ENCODE measurements around the gene NFASC. TPM values are rescaled to one million over a fixed set of nuclear protein-coding genes. Genes with fewer than 3 reads are reported as not detected.

NFASC gene
- total RNA-seq, 2 donors from 2014 or later: 0.27 TPM; not detected in 1

GRCh38 chr1:204992201-204992997 is 121.7 kb downstream of the NFASC start:
- ATAC-seq (peak; percentile 55), DNase-seq (no peak)
- no peak overlapping the region for H3K4me3 Mint-ChIP-seq
- H3K27ac Mint-ChIP-seq: no peak overlapping the region
- H3K27me3 Mint-ChIP-seq: peaks cover 51% of the 10 kb centered on the region
- no peaks in the 10 kb centered on the region for H3K9me3 ChIP-seq (ENCODE audit: control insufficient read depth, low read length, poor library complexity, severe bottlenecking)
- H3K36me3 Mint-ChIP-seq (ENCODE audit: low read depth): no peaks in the 10 kb centered on the region
- H3K4me1 Mint-ChIP-seq: peaks cover 14% of the 10 kb centered on the region

- no peaks in the 10 kb centered on the region for H3K9me3 ChIP-seq (ENCODE audit: control insufficient read depth, low read length, poor library complexity, severe bottlenecking)
- H3K36me3 Mint-ChIP-seq (ENCODE audit: low read depth): no peaks in the 10 kb centered on the region
- no peak overlapping the region for H3K4me3 Mint-ChIP-seq
- H3K27ac Mint-ChIP-seq: no peak overlapping the region
- peaks cover 14% of the 10 kb centered on the region for H3K4me1 Mint-ChIP-seq
- ATAC-seq: no peak
- no peak for DNase-seq
- peaks cover 56% of the 10 kb centered on the region for H3K27me3 Mint-ChIP-seq
Observed at GRCh38 chr1:204992998-204993314, 122.3 kb downstream of the NFASC start.

GRCh38 chr1:204994086-204994862 is 123.6 kb downstream of the NFASC start:
- Mint-ChIP-seq H3K27ac (no peak overlapping the region), H3K4me3 (no peak overlapping the region), H3K36me3 (ENCODE audit: low read depth) (no peaks in the 10 kb centered on the region), H3K4me1 (peaks cover 11% of the 10 kb centered on the region), H3K27me3 (peaks cover 46% of the 10 kb centered on the region)
- ATAC-seq: no peak
- no peaks in the 10 kb centered on the region for H3K9me3 ChIP-seq (ENCODE audit: control insufficient read depth, low read length, poor library complexity, severe bottlenecking)
- DNase-seq: no peak

GRCh38 chr1:204996981-204997380 is 126.3 kb downstream of the NFASC start:
- no peak for ATAC-seq
- Mint-ChIP-seq H3K27me3 (peaks cover 47% of the 10 kb centered on the region), H3K4me1 (peaks cover 11% of the 10 kb centered on the region), H3K36me3 (ENCODE audit: low read depth) (no peaks in the 10 kb centered on the region), H3K4me3 (no peak overlapping the region), H3K27ac (no peak overlapping the region)
- no peak for DNase-seq
- no peaks in the 10 kb centered on the region for H3K9me3 ChIP-seq (ENCODE audit: control insufficient read depth, low read length, poor library complexity, severe bottlenecking)

GRCh38 chr1:204997591-204998355 is 127.1 kb downstream of the NFASC start:
- peaks cover 6% of the 10 kb centered on the region for H3K4me1 Mint-ChIP-seq
- H3K4me3 Mint-ChIP-seq: no peak overlapping the region
- DNase-seq: no peak
- H3K36me3 Mint-ChIP-seq (ENCODE audit: low read depth): no peaks in the 10 kb centered on the region
- ATAC-seq: no peak
- H3K27me3 Mint-ChIP-seq: peaks cover 54% of the 10 kb centered on the region
- H3K9me3 ChIP-seq (ENCODE audit: control insufficient read depth, low read length, poor library complexity, severe bottlenecking): no peaks in the 10 kb centered on the region
- H3K27ac Mint-ChIP-seq: no peak overlapping the region

GRCh38 chr1:205001162-205001561 is 130.5 kb downstream of the NFASC start:
- DNase-seq (no peak), ATAC-seq (no peak)
- H3K9me3 ChIP-seq (ENCODE audit: control insufficient read depth, low read length, poor library complexity, severe bottlenecking): no peaks in the 10 kb centered on the region
- H3K4me3 Mint-ChIP-seq: no peak overlapping the region
- no peaks in the 10 kb centered on the region for H3K36me3 Mint-ChIP-seq (ENCODE audit: low read depth)
- H3K27me3 Mint-ChIP-seq: peaks cover 61% of the 10 kb centered on the region
- H3K4me1 Mint-ChIP-seq: peaks cover 2% of the 10 kb centered on the region
- H3K27ac Mint-ChIP-seq: no peak overlapping the region

- no peak for DNase-seq
- Mint-ChIP-seq H3K27ac (no peak overlapping the region), H3K4me1 (peaks cover 7% of the 10 kb centered on the region), H3K36me3 (ENCODE audit: low read depth) (peaks cover 4% of the 10 kb centered on the region), H3K27me3 (peaks cover 64% of the 10 kb centered on the region), H3K4me3 (no peak overlapping the region)
- ATAC-seq: no peak
- no peaks in the 10 kb centered on the region for H3K9me3 ChIP-seq (ENCODE audit: control insufficient read depth, low read length, poor library complexity, severe bottlenecking)
Observed at GRCh38 chr1:205002705-205003104, 132.0 kb downstream of the NFASC start.

GRCh38 chr1:205003358-205004131 is 132.9 kb downstream of the NFASC start:
- ATAC-seq (no peak), DNase-seq (no peak)
- peaks cover 63% of the 10 kb centered on the region for H3K27me3 Mint-ChIP-seq

GRCh38 chr1:205004351-205004750 is 133.7 kb downstream of the NFASC start:
- no peaks in the 10 kb centered on the region for H3K9me3 ChIP-seq (ENCODE audit: control insufficient read depth, low read length, poor library complexity, severe bottlenecking)
- no peak for DNase-seq
- Mint-ChIP-seq H3K27ac (no peak overlapping the region), H3K27me3 (peaks cover 65% of the 10 kb centered on the region), H3K36me3 (ENCODE audit: low read depth) (peaks cover 4% of the 10 kb centered on the region), H3K4me3 (no peak overlapping the region), H3K4me1 (peaks cover 7% of the 10 kb centered on the region)
- no peak for ATAC-seq

More at GRCh38 chr1:205003358-205004131, 132.9 kb downstream of the NFASC start:
- no peak overlapping the region for H3K4me3 Mint-ChIP-seq
- no peak overlapping the region for H3K27ac Mint-ChIP-seq
- peaks cover 4% of the 10 kb centered on the region for H3K36me3 Mint-ChIP-seq (ENCODE audit: low read depth)
- no peaks in the 10 kb centered on the region for H3K9me3 ChIP-seq (ENCODE audit: control insufficient read depth, low read length, poor library complexity, severe bottlenecking)
- peaks cover 7% of the 10 kb centered on the region for H3K4me1 Mint-ChIP-seq

- no peaks in the 10 kb centered on the region for H3K9me3 ChIP-seq (ENCODE audit: control insufficient read depth, low read length, poor library complexity, severe bottlenecking)
- H3K27me3 Mint-ChIP-seq: peaks cover 54% of the 10 kb centered on the region
- ATAC-seq (no peak), DNase-seq (no peak)
- H3K4me1 Mint-ChIP-seq: peaks cover 9% of the 10 kb centered on the region
- no peak overlapping the region for H3K27ac Mint-ChIP-seq
- H3K4me3 Mint-ChIP-seq: no peak overlapping the region
- peaks cover 4% of the 10 kb centered on the region for H3K36me3 Mint-ChIP-seq (ENCODE audit: low read depth)
Observed at GRCh38 chr1:205008896-205009295, 138.2 kb downstream of the NFASC start.

GRCh38 chr1:205009670-205010069 is 139.0 kb downstream of the NFASC start:
- DNase-seq: no peak
- Mint-ChIP-seq H3K36me3 (ENCODE audit: low read depth) (peaks cover 4% of the 10 kb centered on the region), H3K4me3 (no peak overlapping the region), H3K27ac (no peak overlapping the region), H3K27me3 (peaks cover 55% of the 10 kb centered on the region), H3K4me1 (peaks cover 9% of the 10 kb centered on the region)
- ATAC-seq: no peak
- H3K9me3 ChIP-seq (ENCODE audit: control insufficient read depth, low read length, poor library complexity, severe bottlenecking): no peaks in the 10 kb centered on the region

GRCh38 chr1:205012391-205013140 is 141.9 kb downstream of the NFASC start:
- no peaks in the 10 kb centered on the region for H3K9me3 ChIP-seq (ENCODE audit: control insufficient read depth, low read length, poor library complexity, severe bottlenecking)
- no peaks in the 10 kb centered on the region for H3K36me3 Mint-ChIP-seq (ENCODE audit: low read depth)
- peaks cover 4% of the 10 kb centered on the region for H3K4me1 Mint-ChIP-seq
- H3K27ac Mint-ChIP-seq: no peak overlapping the region
- peaks cover 49% of the 10 kb centered on the region for H3K27me3 Mint-ChIP-seq
- H3K4me3 Mint-ChIP-seq: no peak overlapping the region
- DNase-seq (no peak), ATAC-seq (no peak)

All from T-helper 17 cell (primary cell).